ENCODE results near the gene RPA4.

RPA4 gene

DNA sequence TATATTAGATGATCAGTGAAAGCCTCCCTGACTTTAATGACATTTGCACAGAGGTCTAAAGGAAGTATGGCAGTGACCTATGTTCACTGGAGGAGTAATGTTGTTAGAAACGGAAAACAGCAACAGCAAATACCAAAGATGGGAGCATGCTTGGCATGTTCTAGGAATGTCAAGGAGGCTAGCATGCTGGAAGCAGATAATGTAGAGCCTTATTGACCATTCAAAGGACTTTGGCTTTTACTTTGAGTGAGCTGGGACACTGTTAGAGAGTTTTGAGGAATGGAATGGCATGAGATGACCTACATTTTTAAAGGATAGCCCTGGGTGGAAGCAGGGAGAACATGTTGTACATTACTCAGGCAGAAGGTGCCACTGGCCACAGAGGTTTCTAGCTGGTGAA lies 6.0 kb downstream of the RPA4 start:
- DNase-seq (ENCODE audit: insufficient read length) (no peak), FAIRE-seq (no peak)
- TF ChIP-seq TAF1 (IDR thresholded peaks at IDR 0.05; ENCODE audit: borderline replicate concordance, low read depth, low read length) = no peak
- no peak for TF ChIP-seq POLR2AphosphoS5 (IDR thresholded peaks at IDR 0.05; ENCODE audit: low read depth, low read length)
- TF ChIP-seq POLR2A (IDR thresholded peaks at IDR 0.05; ENCODE audit: low read depth, low read length) = no peak

DNA sequence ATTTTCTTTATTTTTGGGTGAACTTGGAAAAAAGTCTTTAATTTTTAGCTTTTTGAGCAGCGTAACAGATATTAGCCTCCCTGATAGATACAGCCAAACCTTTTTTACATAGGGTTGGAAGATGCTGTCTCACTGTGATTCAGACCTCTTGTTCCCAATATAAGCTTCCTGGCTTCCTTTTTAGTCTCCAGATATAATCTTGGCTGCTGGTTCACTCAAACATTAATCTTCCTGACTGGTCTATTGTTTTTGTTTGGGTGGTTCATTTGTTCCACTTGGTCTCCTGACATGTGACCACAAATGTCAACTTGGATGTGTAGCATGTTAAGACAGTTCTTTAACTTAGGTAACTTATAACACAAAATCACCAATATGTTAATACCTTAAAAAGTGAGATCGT lies 23.0 kb downstream of the RPA4 start:
- DNase-seq (ENCODE audit: insufficient read length) (no peak), FAIRE-seq (no peak)
- TF ChIP-seq POLR2AphosphoS5 (IDR thresholded peaks at IDR 0.05; ENCODE audit: low read depth, low read length) = no peak
- no peak for TF ChIP-seq TAF1 (IDR thresholded peaks at IDR 0.05; ENCODE audit: borderline replicate concordance, low read depth, low read length)
- TF ChIP-seq POLR2A (IDR thresholded peaks at IDR 0.05; ENCODE audit: low read depth, low read length) = no peak

DNA sequence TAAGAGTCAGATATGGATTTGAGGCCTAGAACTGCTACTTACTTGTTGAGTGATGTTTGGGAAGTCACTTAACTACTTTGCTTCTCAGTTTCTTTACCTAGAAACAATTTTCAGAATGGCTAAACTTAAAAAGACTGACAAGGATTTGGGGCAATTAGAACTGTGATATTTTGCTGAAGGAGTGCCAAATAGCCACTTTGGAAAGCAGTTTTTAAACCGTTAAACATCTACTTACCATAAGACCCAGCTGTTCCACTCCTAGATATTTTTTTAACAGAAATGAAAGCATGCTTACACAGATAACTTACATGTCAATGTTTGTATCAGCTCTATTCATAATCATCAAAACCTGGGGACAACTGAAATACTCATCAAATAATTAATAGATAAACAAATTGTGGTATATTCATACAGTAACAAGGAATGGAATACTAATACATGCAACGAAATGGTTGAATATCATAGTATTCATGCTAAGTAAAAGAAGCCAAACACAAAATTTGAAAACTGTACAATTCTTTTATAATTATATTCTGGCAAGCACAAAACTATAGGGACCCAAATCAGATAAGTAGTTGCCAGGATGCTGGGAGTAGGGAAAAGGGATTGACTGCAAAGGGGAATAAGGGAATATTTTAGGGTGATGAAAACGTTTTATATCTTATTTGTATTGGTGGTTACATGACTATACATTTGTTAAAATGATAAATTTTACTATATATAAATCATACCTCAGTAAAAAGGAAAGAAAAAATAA lies 24.0 kb downstream of the RPA4 start:
- FAIRE-seq (no peak), DNase-seq (ENCODE audit: insufficient read length) (no peak)
- TF ChIP-seq TAF1 (IDR thresholded peaks at IDR 0.05; ENCODE audit: borderline replicate concordance, low read depth, low read length) = no peak
- no peak for TF ChIP-seq POLR2A (IDR thresholded peaks at IDR 0.05; ENCODE audit: low read depth, low read length)
- TF ChIP-seq POLR2AphosphoS5 (IDR thresholded peaks at IDR 0.05; ENCODE audit: low read depth, low read length) = no peak

DNA sequence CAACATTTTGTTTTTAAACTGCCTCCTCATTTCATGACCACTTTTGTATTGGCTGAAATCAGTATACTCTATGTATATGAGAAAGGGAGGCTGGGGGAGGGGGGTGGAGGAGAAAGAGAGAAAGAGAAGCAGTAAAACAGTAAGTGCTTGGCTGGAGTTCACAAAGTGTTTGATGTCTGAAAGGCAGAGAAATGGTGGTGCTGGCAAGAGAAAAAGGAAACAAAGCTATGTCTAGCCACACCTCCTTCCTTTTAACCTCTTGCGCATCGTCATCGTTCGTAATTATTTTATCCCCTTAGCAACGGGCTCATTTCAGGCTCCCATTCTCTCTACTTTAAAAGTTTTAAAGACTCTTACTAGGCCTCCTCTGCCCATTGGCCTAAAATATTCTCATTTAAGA lies 25.6 kb downstream of the RPA4 start:
- FAIRE-seq (no peak), DNase-seq (ENCODE audit: insufficient read length) (no peak)
- no peak for TF ChIP-seq POLR2AphosphoS5 (IDR thresholded peaks at IDR 0.05; ENCODE audit: low read depth, low read length)
- no peak for TF ChIP-seq POLR2A (IDR thresholded peaks at IDR 0.05; ENCODE audit: low read depth, low read length)
- no peak for TF ChIP-seq TAF1 (IDR thresholded peaks at IDR 0.05; ENCODE audit: borderline replicate concordance, low read depth, low read length)

DNA sequence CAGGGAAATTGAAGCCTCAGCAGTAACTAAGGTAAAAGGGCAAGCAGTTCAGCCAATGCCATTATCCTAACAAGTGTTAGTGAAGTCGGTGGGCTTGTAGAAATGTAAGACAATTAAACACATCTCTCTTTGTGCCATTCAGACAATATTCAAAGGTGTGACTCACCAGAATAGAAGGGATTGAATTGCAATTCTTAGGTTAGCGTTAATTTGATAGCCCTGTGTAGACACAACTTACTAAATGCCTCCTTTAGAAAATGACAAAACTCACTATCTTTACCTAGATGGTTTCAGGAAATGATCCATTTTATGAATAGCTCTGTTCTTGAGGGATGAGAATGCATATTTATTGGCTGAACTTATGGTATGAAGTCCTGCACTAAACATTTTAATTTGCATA lies 35.2 kb downstream of the RPA4 start:
- no peak for TF ChIP-seq POLR2AphosphoS5 (IDR thresholded peaks at IDR 0.05; ENCODE audit: low read depth, low read length)
- TF ChIP-seq POLR2A (IDR thresholded peaks at IDR 0.05; ENCODE audit: low read depth, low read length) = no peak
- TF ChIP-seq TAF1 (IDR thresholded peaks at IDR 0.05; ENCODE audit: borderline replicate concordance, low read depth, low read length) = no peak
- FAIRE-seq = no peak
- no peak for DNase-seq (ENCODE audit: insufficient read length)

DNA sequence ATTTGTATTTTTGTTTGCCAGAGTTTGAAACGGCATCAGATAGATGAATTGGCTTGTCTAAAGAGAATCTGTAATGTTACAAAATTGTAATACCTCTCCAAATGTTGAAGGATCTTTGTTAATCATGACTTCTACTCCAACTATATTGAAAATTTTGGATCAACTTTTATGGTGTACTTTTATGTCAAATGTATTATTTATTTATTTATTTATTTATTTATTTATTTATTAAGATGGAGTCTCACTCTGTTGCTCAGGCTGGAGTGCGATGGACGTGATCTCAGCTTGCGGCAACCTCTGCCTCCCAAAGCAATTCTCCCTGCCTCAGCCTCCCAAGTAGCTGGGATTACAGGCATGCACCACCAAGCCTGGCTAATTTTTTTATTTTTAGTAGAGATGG lies 36.0 kb downstream of the RPA4 start:
- FAIRE-seq (no peak), DNase-seq (ENCODE audit: insufficient read length) (no peak)
- TF ChIP-seq TAF1 (IDR thresholded peaks at IDR 0.05; ENCODE audit: borderline replicate concordance, low read depth, low read length) (no peak), POLR2AphosphoS5 (IDR thresholded peaks at IDR 0.05; ENCODE audit: low read depth, low read length) (no peak), POLR2A (IDR thresholded peaks at IDR 0.05; ENCODE audit: low read depth, low read length) (no peak)

DNA sequence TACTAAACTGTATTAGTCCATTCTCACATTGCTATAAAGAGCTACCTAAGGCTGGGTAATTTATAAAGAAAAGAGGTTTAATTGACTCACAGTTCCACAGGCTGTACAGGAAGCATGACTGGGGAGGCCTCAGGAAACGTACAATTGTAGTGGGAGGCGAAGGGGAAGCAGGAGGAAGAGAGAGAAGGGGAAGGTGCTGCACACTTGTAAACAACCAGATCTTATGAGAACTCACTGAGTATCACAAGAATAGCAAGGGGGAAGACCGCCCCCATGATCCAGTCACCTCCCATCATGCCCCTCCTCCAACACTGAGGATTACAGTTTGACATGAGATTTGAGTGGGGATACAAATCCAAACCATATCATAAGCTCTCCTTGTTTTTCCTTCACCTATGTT lies 40.9 kb downstream of the RPA4 start:
- DNase-seq (ENCODE audit: insufficient read length) (no peak), FAIRE-seq (no peak)
- TF ChIP-seq TAF1 (IDR thresholded peaks at IDR 0.05; ENCODE audit: borderline replicate concordance, low read depth, low read length) = no peak
- no peak for TF ChIP-seq POLR2A (IDR thresholded peaks at IDR 0.05; ENCODE audit: low read depth, low read length)
- TF ChIP-seq POLR2AphosphoS5 (IDR thresholded peaks at IDR 0.05; ENCODE audit: low read depth, low read length) = no peak

DNA sequence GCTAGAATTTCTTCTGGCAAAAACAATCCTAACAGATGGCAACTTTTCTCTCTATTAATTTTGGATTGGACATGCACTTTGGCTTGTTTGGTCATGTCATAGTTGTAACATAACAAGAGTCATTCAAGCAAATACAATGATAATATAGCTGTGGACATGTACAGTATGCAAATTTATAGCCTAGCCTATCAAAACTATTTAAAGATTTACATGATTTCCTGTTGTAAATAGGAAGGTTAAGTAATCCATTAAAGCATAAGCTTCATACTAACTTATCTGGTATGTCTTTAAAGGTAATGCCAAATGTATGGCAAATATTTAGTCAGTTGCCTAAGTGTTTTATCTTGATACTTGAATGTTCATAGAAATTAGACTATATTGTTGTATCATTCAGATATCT lies 45.3 kb downstream of the RPA4 start:
- no peak for TF ChIP-seq POLR2A (IDR thresholded peaks at IDR 0.05; ENCODE audit: low read depth, low read length)
- TF ChIP-seq TAF1 (IDR thresholded peaks at IDR 0.05; ENCODE audit: borderline replicate concordance, low read depth, low read length) = no peak
- no peak for TF ChIP-seq POLR2AphosphoS5 (IDR thresholded peaks at IDR 0.05; ENCODE audit: low read depth, low read length)
- FAIRE-seq (peak; percentile 36), DNase-seq (ENCODE audit: insufficient read length) (no peak)
